Right lobe of liver (tissue), 4 donors: Measurements from ENCODE around the gene ZNF74.

ENCODE experiments used
- CTCF ChIP-seq, 4 donors: fragments of 200-600 bp in 3 of 4; fragments of 450-650 bp in 1 of 4; IDR thresholded peaks; one replicate each; pipeline versions ENCODE4 v1.5.1 to v1.8.0; 2016 to 2022; ENCODE audit warnings: antibody characterized with exemption in 4 of 4, mild to moderate bottlenecking in 2 of 4
- POLR2A ChIP-seq: fragments of 450-650 bp; IDR thresholded peaks from one replicate; pipeline ENCODE4 v1.6.1; 2017; ENCODE audit warnings: antibody characterized with exemption, mild to moderate bottlenecking
- donor health status: DM: no; HTN: no; CAD: no.
- donor health status: DM: no; HTN: no; CAD: no.
- donor health status: DM: no; HTN: yes; CAD: no.

GRCh38 chr22:20384865-20385264 is 9.1 kb upstream of the ZNF74 start:
- no peak for TF ChIP-seq POLR2A
- TF ChIP-seq CTCF (IDR thresholded peaks at IDR 0.05), result no peak
